ENCODE measurements around the gene MORC2.

Gene MORC2

GRCh38 chr22:30926706-30927105 is 41.9 kb downstream of the MORC2 start:
- in situ Hi-C loops (cut with HindIII; ENCODE audit: low pct_ligation_motif_present, low pct_unique_long_range_greater_than_20kb, low sequenced_read_pairs): no loop called here
- DNase-seq: no peak

GRCh38 chr22:30925667-30926066 is 42.9 kb downstream of the MORC2 start:
- no peak for DNase-seq
- in situ Hi-C loops (cut with HindIII; ENCODE audit: low pct_ligation_motif_present, low pct_unique_long_range_greater_than_20kb, low sequenced_read_pairs): no loop called here

GRCh38 chr22:30923168-30923900 is 45.2 kb downstream of the MORC2 start:
- DNase-seq: no peak
- in situ Hi-C loops (cut with HindIII; ENCODE audit: low pct_ligation_motif_present, low pct_unique_long_range_greater_than_20kb, low sequenced_read_pairs): no loop called here

GRCh38 chr22:30922151-30922611 is 46.4 kb downstream of the MORC2 start:
- in situ Hi-C loops (cut with HindIII; ENCODE audit: low pct_ligation_motif_present, low pct_unique_long_range_greater_than_20kb, low sequenced_read_pairs): no loop called here
- DNase-seq: peak; percentile 65

- DNase-seq: peak; percentile 2
- in situ Hi-C loops (cut with HindIII; ENCODE audit: low pct_ligation_motif_present, low pct_unique_long_range_greater_than_20kb, low sequenced_read_pairs): no loop called here
Measured at GRCh38 chr22:30921108-30921507, 47.5 kb downstream of the MORC2 start.

GRCh38 chr22:30920407-30920806 is 48.2 kb downstream of the MORC2 start:
- peak; percentile 61 for DNase-seq
- in situ Hi-C loops (cut with HindIII; ENCODE audit: low pct_ligation_motif_present, low pct_unique_long_range_greater_than_20kb, low sequenced_read_pairs): no loop called here

- no peak for DNase-seq
- in situ Hi-C loops (cut with HindIII; ENCODE audit: low pct_ligation_motif_present, low pct_unique_long_range_greater_than_20kb, low sequenced_read_pairs): no loop called here
Measured at GRCh38 chr22:30919973-30920372, 48.6 kb downstream of the MORC2 start.

- DNase-seq: no peak
- in situ Hi-C loops (cut with HindIII; ENCODE audit: low pct_ligation_motif_present, low pct_unique_long_range_greater_than_20kb, low sequenced_read_pairs): no loop called here
Measured at GRCh38 chr22:30918761-30919160, 49.8 kb downstream of the MORC2 start.

GRCh38 chr22:30910358-30910757 is 58.2 kb downstream of the MORC2 start:
- DNase-seq: no peak
- in situ Hi-C loops (cut with HindIII; ENCODE audit: low pct_ligation_motif_present, low pct_unique_long_range_greater_than_20kb, low sequenced_read_pairs): no loop called here

- in situ Hi-C loops (cut with HindIII; ENCODE audit: low pct_ligation_motif_present, low pct_unique_long_range_greater_than_20kb, low sequenced_read_pairs): no loop called here
- DNase-seq: no peak
Measured at GRCh38 chr22:30909306-30909705, 59.3 kb downstream of the MORC2 start.

- in situ Hi-C loops (cut with HindIII; ENCODE audit: low pct_ligation_motif_present, low pct_unique_long_range_greater_than_20kb, low sequenced_read_pairs): no loop called here
- DNase-seq: no peak
Measured at GRCh38 chr22:30908051-30908461, 60.5 kb downstream of the MORC2 start.

GRCh38 chr22:30906946-30907345 is 61.6 kb downstream of the MORC2 start:
- in situ Hi-C loops (cut with HindIII; ENCODE audit: low pct_ligation_motif_present, low pct_unique_long_range_greater_than_20kb, low sequenced_read_pairs): no loop called here
- DNase-seq: no peak

GRCh38 chr22:30906411-30906810 is 62.2 kb downstream of the MORC2 start:
- in situ Hi-C loops (cut with HindIII; ENCODE audit: low pct_ligation_motif_present, low pct_unique_long_range_greater_than_20kb, low sequenced_read_pairs): no loop called here
- DNase-seq: no peak

GRCh38 chr22:30905696-30906341 is 62.8 kb downstream of the MORC2 start:
- no peak for DNase-seq
- in situ Hi-C loops (cut with HindIII; ENCODE audit: low pct_ligation_motif_present, low pct_unique_long_range_greater_than_20kb, low sequenced_read_pairs): no loop called here

- in situ Hi-C loops (cut with HindIII; ENCODE audit: low pct_ligation_motif_present, low pct_unique_long_range_greater_than_20kb, low sequenced_read_pairs): no loop called here
- DNase-seq: no peak
Measured at GRCh38 chr22:30903876-30904460, 64.6 kb downstream of the MORC2 start.

GRCh38 chr22:30902496-30903357 is 65.8 kb downstream of the MORC2 start:
- DNase-seq: no peak
- in situ Hi-C loops (cut with HindIII; ENCODE audit: low pct_ligation_motif_present, low pct_unique_long_range_greater_than_20kb, low sequenced_read_pairs): no loop called here

GRCh38 chr22:30894371-30894740 is 74.2 kb downstream of the MORC2 start:
- DNase-seq: no peak
- in situ Hi-C loops (cut with HindIII; ENCODE audit: low pct_ligation_motif_present, low pct_unique_long_range_greater_than_20kb, low sequenced_read_pairs): no loop called here

- in situ Hi-C loops (cut with HindIII; ENCODE audit: low pct_ligation_motif_present, low pct_unique_long_range_greater_than_20kb, low sequenced_read_pairs): no loop called here
Measured at GRCh38 chr22:30893434-30894370, 74.9 kb downstream of the MORC2 start.

More at GRCh38 chr22:30893434-30894370, 74.9 kb downstream of the MORC2 start:
- no peak for DNase-seq

All from ACHN (cell line).